Measurements from ENCODE around the gene LYL1. TPM values are rescaled to one million over a fixed set of nuclear protein-coding genes. Genes with fewer than 3 reads are reported as not detected.

The LYL1 gene
- total RNA-seq, 3 donors from 2014 or later: 1.7 to 7.6 (median 4.7) TPM

GRCh38 chr19:13051557-13052165, 51.0 kb downstream of the LYL1 start:
- intact Hi-C loops (cut with DNase I, micrococcal nuclease): no loop called here
- Histone ChIP-seq H3K4me1 (ENCODE audit: low read depth) (peaks cover 45% of the 10 kb centered on the region), H3K36me3 (ENCODE audit: low read depth) (no peaks in the 10 kb centered on the region), H3K4me3 (no peak overlapping the region), H3K9me3 (no peaks in the 10 kb centered on the region)
- peak; percentile 81 to 85 (median 83) for DNase-seq
- no peak for TF ChIP-seq CTCF (IDR thresholded peaks at IDR 0.05)
- ATAC-seq: peak; percentile 83

DNA sequence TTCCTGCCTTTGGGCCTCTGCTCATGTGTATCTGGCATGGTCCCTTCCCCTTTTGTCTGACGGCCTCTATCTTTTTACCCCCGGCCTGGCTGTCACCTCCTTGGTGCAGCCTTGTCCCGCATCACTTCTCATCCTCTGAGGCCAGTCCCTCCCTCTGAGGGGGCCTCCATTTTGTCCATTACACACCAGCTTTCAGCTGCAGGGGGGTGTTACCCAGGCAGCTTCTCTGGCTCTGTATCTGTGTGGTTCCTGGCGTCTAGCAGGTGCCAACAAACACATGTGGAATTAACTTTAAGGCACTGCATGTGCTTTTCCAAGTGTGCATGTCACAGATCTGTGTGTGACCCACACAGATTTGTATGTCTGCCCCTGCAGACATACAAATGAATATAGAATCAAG, 52.4 kb downstream of the LYL1 start:
- Histone ChIP-seq H3K36me3 (ENCODE audit: low read depth) (no peaks in the 10 kb centered on the region), H3K4me1 (ENCODE audit: low read depth) (peaks cover 34% of the 10 kb centered on the region), H3K9me3 (no peaks in the 10 kb centered on the region), H3K4me3 (no peak overlapping the region)
- ATAC-seq (no peak), DNase-seq (no peak)
- intact Hi-C loops (cut with DNase I, micrococcal nuclease): no loop called here
- no peak for TF ChIP-seq CTCF (IDR thresholded peaks at IDR 0.05)

Other genes with a start within 250 kb of the LYL1 start
- gene DNASE2, start 221.4 kb downstream of the LYL1 start, total RNA-seq: 10 to 100 TPM; 22.8 to 31.8 (median 30.3) TPM
- gene KLF1, start 215.7 kb downstream of the LYL1 start, total RNA-seq: not detected
- gene GCDH, start 211.7 kb downstream of the LYL1 start, total RNA-seq: 10 to 100 TPM; 24.2 to 27.2 (median 24.7) TPM
- gene SYCE2, start 183.6 kb downstream of the LYL1 start, total RNA-seq: 1 to 10 TPM in 1 of 3 donors, not detected in 2; 1.2 TPM
- 10 to 100 TPM; 44.1 to 54.0 (median 48.1) TPM for gene FARSA, start 169.1 kb downstream of the LYL1 start, total RNA-seq
- gene CALR, start 164.2 kb downstream of the LYL1 start, total RNA-seq: 100 to 1,000 TPM; 433 to 945 (median 637) TPM
- gene RAD23A, start 157.0 kb downstream of the LYL1 start, total RNA-seq: 100 to 1,000 TPM in 1 of 3 donors, 10 to 100 TPM in 2; 76.4 to 117 (median 81.4) TPM
- 10 to 100 TPM in 2 of 3 donors, 1 to 10 TPM in 1; 10.0 to 16.4 (median 14.1) TPM for gene GADD45GIP1, start 145.6 kb downstream of the LYL1 start, total RNA-seq
- 1 to 10 TPM in 1 of 3 donors, under 1 TPM in 1, not detected in 1; 0.34 to 1.1 TPM for gene DAND5, start 133.3 kb downstream of the LYL1 start, total RNA-seq
- 100 to 1,000 TPM in 1 of 3 donors, 10 to 100 TPM in 2; 59.4 to 238 (median 64.6) TPM for gene NFIX, start 107.4 kb downstream of the LYL1 start, total RNA-seq
- 10 to 100 TPM; 26.6 to 37.9 (median 30.0) TPM for gene TRMT1, start 13.9 kb upstream of the LYL1 start, total RNA-seq
- gene NACC1, start 15.4 kb upstream of the LYL1 start, total RNA-seq: 10 to 100 TPM; 42.2 to 58.9 (median 54.1) TPM
- 10 to 100 TPM; 48.2 to 59.7 (median 49.3) TPM for gene STX10, start 47.5 kb upstream of the LYL1 start, total RNA-seq
- 100 to 1,000 TPM; 101 to 117 (median 112) TPM for gene IER2, start 47.6 kb upstream of the LYL1 start, total RNA-seq